Measurements from ENCODE around the gene NCAPG2. TPM values are rescaled to one million over a fixed set of nuclear protein-coding genes. Genes with fewer than 3 reads are reported as not detected.
A peak's percentile ranks its signal among the peaks of the same experiment; 100 is the strongest.

NCAPG2 gene
- total and polyA plus RNA-seq, 2 of the 13 experiments (the other 11 are each of a cell fraction or from before 2014, with no cell fraction given), result 15.1 to 30.7 TPM

DNA sequence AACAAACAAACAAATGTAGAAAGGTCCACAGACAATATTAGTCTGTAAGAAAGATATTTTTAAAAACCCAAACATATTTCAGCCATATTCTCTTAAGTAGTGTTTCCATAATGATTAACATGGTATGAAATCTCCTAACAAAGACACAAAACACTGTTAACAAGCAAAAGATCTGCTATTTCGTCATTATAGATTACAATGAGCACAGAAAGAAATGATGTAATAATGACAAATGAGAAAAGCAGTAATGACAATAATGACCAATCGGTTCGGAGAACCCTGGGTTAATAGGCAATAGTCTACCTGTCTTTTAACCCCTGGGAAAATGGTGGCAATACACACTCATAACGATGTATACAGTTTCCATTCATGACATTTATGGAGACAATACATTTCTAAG is 39.5 kb upstream of the NCAPG2 start:
- no peaks in the 10 kb centered on the region for H3K27me3 ChIP-seq (ENCODE audit: control insufficient read depth in 1 of 2, insufficient read depth in 2 of 2, low read length in 2 of 2)
- no peak for DNase-seq (ENCODE audit: low spot score)
- ChIA-PET POLR2A (no interaction called here), CTCF (ENCODE audit: low intra/inter-chr PET ratio, low total read pairs) (no interaction called here)
- no peak for FAIRE-seq
- H3K36me3 ChIP-seq (replicated peaks in 1 of 2; ENCODE audit: control insufficient read depth in 1 of 2, insufficient read depth in 2 of 2, low read length in 2 of 2), result peaks cover 24 to 69% of the 10 kb centered on the region in 2 experiments
- 95% methylated on average over 4 of the region's 4 CpGs for WGBS (ENCODE audit: low lambda C conversion rate)
- BruUV-seq (replicated peaks), result no TSS peak
- H2AFZ ChIP-seq (ENCODE audit: low read length), result no peak overlapping the region
- no peak overlapping the region for H3K9ac ChIP-seq (ENCODE audit: insufficient read depth, low read depth, low read length)
- no peak overlapping the region for H3K27ac ChIP-seq (ENCODE audit: extremely low read length, insufficient read depth, low read length)
- H3K4me2 ChIP-seq (ENCODE audit: low read depth, low read length), result no peak overlapping the region
- intact Hi-C loops (cut with micrococcal nuclease; ENCODE audit: unreplicated experiment), result no loop called here
- H3K4me1 ChIP-seq (ENCODE audit: insufficient read depth, low read length), result no peaks in the 10 kb centered on the region
- in situ Hi-C loops (cut with HindIII; ENCODE audit: extremely low pct_ligation_motif_present, low pct_unique_long_range_greater_than_20kb), result no loop called here
- no peaks in the 10 kb centered on the region for H4K20me1 ChIP-seq (ENCODE audit: insufficient read depth, low read length)
- H3K79me2 ChIP-seq (ENCODE audit: insufficient read depth, low read length), result no peaks in the 10 kb centered on the region
- TF ChIP-seq RXRA (CRISPR knock-in tag; IDR thresholded peaks at IDR 0.05), result no peak
- TF ChIP-seq MTF2 (CRISPR knock-in tag; IDR thresholded peaks at IDR 0.05; ENCODE audit: borderline replicate concordance), result no peak
- no peak for TF ChIP-seq ZBTB21 (CRISPR knock-in tag; IDR thresholded peaks at IDR 0.05)
- TF ChIP-seq, protein P1, sequence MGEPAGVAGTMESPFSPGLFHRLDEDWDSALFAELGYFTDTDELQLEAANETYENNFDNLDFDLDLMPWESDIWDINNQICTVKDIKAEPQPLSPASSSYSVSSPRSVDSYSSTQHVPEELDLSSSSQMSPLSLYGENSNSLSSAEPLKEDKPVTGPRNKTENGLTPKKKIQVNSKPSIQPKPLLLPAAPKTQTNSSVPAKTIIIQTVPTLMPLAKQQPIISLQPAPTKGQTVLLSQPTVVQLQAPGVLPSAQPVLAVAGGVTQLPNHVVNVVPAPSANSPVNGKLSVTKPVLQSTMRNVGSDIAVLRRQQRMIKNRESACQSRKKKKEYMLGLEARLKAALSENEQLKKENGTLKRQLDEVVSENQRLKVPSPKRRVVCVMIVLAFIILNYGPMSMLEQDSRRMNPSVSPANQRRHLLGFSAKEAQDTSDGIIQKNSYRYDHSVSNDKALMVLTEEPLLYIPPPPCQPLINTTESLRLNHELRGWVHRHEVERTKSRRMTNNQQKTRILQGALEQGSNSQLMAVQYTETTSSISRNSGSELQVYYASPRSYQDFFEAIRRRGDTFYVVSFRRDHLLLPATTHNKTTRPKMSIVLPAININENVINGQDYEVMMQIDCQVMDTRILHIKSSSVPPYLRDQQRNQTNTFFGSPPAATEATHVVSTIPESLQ (CRISPR knock-in tag; conservative IDR thresholded peaks at IDR 0.05), result no peak
- no peak for TF ChIP-seq ZNF3 (CRISPR knock-in tag; IDR thresholded peaks at IDR 0.05)
- peak; percentile 46; the same call in 1 of the 2 replicates for TF ChIP-seq CEBPB (IDR thresholded peaks at IDR 0.05; ENCODE audit: borderline replicate concordance, low read depth, low read length)
- TF ChIP-seq ZFP82 (CRISPR knock-in tag; IDR thresholded peaks at IDR 0.05; ENCODE audit: borderline replicate concordance), result no peak
- peak; percentile 45; the same call in 1 of the 2 replicates for TF ChIP-seq ATF7 (IDR thresholded peaks at IDR 0.05)
- no peak for TF ChIP-seq ATF7 (CRISPR knock-in tag; IDR thresholded peaks at IDR 0.05)
- no peak for ATAC-seq
- H3K9me3 ChIP-seq (ENCODE audit: low read length), result no peaks in the 10 kb centered on the region
- H3K4me3 ChIP-seq (replicated peaks in 1 of 3; ENCODE audit: insufficient read depth in 1 of 3, low read depth in 2 of 3, low read length in 3 of 3), result no peak overlapping the region

All from HepG2 (cell line).